Stimulated activated CD4-positive, alpha-beta T cell treated with anti-CD3 and anti-CD28 coated beads, Interleukin-1b, Interleukin-23, amount 100 ng/mL, for 48 hours (primary cell): ENCODE data around the gene TMEM25.
"Not testable (repeated sequence)": the region's sequence is repeated elsewhere in the genome, so short reads cannot be mapped to it uniquely, and the experiment has no call there.

Experiments used
- DNase-seq: peaks from one replicate; pipeline ENCODE4 v3.0.0-alpha.2; 2020

TMEM25 gene

GRCh38 chr11:118532852-118533768 is 2.1 kb downstream of the TMEM25 start:
- no peak for DNase-seq

- DNase-seq, result no peak
These were observed 3.1 kb downstream of the TMEM25 start for GRCh38 chr11:118533769-118534729.

GRCh38 chr11:118535261-118535660 is 4.3 kb downstream of the TMEM25 start:
- no peak for DNase-seq

GRCh38 chr11:118536726-118537125 is 5.7 kb downstream of the TMEM25 start:
- no peak for DNase-seq

GRCh38 chr11:118537409-118537980 is 6.5 kb downstream of the TMEM25 start:
- no peak for DNase-seq

- no peak for DNase-seq
These were observed 13.1 kb downstream of the TMEM25 start for GRCh38 chr11:118544010-118544646.

GRCh38 chr11:118544647-118545010 is 13.6 kb downstream of the TMEM25 start:
- no peak for DNase-seq

GRCh38 chr11:118545533-118545932 is 14.5 kb downstream of the TMEM25 start:
- no peak for DNase-seq

GRCh38 chr11:118547132-118547531 is 16.1 kb downstream of the TMEM25 start:
- no peak for DNase-seq

- DNase-seq, result no peak
These were observed 21.3 kb downstream of the TMEM25 start for GRCh38 chr11:118552341-118552740.

- no peak for DNase-seq
These were observed 29.8 kb downstream of the TMEM25 start for GRCh38 chr11:118560806-118561205.

GRCh38 chr11:118565051-118565450 is 34.1 kb downstream of the TMEM25 start:
- no peak for DNase-seq

- DNase-seq, result no peak
These were observed 38.7 kb downstream of the TMEM25 start for GRCh38 chr11:118569670-118570069.

GRCh38 chr11:118570787-118571186 is 39.8 kb downstream of the TMEM25 start:
- DNase-seq, result no peak

- not testable (repeated sequence) for DNase-seq
These were observed 40.7 kb downstream of the TMEM25 start for GRCh38 chr11:118571701-118572060.

GRCh38 chr11:118572061-118572980 is 41.3 kb downstream of the TMEM25 start, which contains the start of gene ARCN1:
Gene ARCN1 (plus strand): TSS chr11:118572409. CDS start chr11:118572548, 139 bp downstream.
- peak; percentile 80 for DNase-seq

- peak; percentile 42 for DNase-seq
These were observed 42.1 kb downstream of the TMEM25 start for GRCh38 chr11:118572981-118573550.

GRCh38 chr11:118574636-118575035 is 43.6 kb downstream of the TMEM25 start:
- no peak for DNase-seq

- DNase-seq, result not testable (repeated sequence)
These were observed 47.0 kb downstream of the TMEM25 start for GRCh38 chr11:118577995-118578394.

- no peak for DNase-seq
These were observed 50.1 kb downstream of the TMEM25 start for GRCh38 chr11:118581057-118581456.
